CD4-positive, alpha-beta T cell treated with Interleukin-4 for 4 hours (primary cell): ENCODE results near the gene ALK.

Experiments used
- DNase-seq: peaks from one replicate; pipeline ENCODE4 v3.0.0-alpha.2; 2020

ALK gene

DNA sequence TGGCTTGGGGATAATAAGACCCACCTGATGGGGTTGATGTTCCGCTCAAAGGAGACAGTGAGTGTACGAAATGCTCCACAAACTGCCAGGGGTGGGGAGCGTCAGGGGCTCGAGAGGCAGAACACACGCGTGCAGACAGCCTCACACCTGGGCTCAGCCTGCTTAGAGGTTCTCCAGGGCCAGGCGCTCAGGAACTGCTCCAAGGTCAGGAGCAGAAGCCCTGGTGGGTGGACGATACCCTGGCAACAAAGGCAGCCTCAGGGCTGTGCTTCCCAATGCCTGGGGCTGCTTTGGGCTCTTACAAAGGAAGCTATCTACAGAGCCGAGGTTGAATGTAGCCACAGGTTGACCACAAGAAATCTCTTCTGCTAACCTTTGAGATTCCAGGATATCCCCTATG is 691.7 kb downstream of the ALK start:
- no peak for DNase-seq

DNA sequence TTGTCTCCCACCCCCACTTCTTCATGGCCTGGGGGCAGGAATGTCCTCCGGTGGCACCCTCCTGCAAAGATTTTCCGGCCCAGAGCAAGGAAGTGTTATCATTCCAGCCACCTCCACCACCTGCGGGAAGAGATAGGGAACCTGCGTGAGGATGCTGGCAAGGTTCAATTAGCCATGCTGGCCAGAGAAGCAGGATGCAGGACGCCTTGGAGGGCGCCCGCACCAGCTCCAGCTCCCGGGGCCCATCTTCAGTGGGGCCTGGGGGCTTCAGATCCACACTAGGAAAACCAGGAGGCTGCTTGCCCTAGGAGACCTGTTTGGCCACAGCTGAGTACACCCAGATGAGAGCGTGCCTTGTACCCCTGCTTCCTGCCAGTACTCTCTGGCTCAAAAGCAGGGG is 692.4 kb downstream of the ALK start:
- DNase-seq, result no peak

DNA sequence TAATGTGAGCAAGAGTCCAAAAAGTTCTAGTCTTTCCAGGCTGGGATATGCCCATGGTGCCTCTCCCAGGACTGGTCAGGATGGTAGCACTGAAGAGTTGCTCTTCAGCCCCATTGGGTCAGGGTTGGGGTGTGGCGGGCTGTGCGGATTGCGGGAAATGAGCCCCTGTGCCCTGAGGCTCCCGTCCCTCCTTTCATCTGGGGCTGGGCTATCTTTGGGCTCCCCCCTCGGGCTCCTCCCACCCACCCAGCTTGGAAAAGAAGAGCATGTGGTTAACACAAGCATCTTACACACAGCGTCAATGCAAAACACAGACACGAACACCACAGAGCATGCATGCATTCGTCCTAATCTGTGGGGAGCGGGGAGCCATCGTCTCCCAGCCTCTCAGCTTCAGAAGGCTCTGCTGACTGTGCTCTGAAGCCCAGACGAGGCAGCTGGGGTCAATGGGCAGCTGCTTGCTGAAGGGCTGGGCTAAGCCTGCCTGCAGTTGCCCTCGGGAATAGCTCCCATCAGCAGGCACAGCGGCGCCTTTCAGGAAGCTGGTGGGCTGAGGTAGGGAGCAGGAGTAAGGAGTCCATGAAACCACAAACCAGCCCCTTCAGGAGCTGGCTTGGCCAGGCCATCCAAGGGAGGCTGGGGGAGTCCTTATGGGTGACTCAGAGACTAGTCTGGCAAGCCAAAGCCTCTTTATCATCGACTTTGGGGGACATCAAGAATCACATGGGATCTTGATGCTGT is 693.3 kb downstream of the ALK start:
- DNase-seq, result no peak

DNA sequence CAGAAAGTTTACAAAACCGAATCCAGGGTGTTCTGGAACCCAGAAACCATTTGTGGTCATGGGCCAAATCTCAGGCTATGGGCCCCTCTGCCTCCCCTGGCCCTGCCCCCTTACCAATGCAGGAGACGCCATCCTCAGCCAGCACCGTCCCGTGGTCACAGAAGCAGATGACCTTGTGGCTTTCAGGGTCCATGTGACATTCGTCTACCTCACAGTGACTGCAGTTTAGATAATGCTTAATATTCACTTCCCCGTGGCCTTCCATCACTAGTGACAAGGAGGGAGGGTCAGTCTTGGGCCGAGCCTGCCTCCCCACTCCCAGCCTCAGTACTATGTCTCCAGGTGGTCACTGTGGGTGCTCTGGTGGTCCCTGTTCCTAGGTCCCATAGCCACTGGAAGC is 694.6 kb downstream of the ALK start:
- no peak for DNase-seq

DNA sequence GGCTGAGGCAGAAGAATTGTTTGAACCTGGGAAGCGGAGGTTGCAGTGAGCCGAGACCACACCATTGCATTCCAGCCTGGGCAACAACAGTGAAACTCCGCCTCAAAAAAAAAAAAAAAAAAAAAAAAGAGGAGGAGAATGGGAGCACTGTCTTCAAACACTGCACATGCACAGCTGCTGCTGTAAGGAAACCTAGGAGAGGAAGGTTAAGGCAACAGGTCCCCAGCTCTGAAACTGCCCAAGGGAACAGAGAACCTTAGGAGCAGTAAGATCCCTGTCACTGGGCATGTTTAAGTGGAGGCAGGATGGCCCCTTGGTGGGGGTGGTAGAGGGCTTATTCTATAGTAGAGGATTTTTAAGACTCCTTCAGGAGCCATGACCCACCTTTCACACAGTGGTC is 695.0 kb downstream of the ALK start:
- no peak for DNase-seq

DNA sequence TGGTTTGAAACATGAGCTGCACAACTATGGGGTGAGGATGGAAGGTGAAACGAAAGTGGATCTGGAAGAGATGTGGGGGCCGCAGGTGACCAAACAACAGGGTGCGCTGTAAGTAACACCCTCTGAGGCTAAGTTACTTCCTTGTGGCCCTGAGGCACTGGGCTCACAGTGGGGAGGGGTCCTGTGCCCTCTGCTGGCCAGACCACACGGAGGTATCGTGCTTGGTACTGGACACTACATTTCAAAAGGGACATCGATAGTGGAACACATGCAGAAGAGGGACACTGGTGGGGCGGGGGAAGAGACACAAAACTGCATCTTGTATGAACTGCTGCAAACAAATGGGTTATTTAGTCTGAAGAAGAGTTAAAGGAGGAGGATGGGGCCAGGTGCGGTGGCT is 695.6 kb downstream of the ALK start:
- no peak for DNase-seq

DNA sequence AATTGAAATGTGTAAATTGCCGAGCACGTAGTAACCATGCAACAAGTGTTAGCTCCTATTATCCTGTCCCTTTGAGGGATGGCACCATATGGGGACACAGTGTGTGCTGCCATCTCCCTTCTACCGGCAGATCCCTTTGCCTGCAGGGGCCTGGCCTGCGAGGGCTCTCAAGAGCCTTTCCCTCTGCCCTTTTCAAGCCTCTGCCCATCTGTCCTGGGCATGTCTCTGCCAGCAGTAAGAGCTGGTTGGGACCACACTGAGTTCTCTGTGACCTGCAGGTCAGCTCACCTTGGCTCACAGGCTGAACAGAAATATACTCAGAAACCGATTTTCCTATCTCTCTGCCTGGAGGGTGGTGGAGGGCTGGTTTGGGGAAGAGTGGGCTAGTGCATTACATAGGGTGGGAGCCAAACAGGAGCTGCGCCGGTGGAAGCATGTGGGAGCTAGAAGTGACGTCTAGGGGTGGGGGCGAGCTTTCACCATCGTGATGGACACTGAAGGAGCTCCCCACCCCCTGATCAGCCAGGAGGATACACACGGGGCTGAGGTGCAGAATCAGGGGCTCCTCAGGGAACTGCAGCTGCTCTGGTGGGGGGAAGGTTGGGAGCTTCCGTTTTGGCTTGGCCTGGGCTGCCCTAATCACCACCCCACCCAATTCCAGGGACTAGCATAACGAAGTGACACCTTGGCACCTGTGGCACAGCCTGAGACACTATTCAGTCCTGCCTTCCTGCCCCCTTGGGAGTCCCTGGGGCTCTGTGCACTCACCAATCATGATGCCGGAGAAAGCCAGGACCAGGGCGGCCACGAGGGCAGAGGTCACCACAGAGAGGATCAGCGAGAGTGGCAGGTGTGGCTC is 696.5 kb downstream of the ALK start:
- DNase-seq, result no peak

DNA sequence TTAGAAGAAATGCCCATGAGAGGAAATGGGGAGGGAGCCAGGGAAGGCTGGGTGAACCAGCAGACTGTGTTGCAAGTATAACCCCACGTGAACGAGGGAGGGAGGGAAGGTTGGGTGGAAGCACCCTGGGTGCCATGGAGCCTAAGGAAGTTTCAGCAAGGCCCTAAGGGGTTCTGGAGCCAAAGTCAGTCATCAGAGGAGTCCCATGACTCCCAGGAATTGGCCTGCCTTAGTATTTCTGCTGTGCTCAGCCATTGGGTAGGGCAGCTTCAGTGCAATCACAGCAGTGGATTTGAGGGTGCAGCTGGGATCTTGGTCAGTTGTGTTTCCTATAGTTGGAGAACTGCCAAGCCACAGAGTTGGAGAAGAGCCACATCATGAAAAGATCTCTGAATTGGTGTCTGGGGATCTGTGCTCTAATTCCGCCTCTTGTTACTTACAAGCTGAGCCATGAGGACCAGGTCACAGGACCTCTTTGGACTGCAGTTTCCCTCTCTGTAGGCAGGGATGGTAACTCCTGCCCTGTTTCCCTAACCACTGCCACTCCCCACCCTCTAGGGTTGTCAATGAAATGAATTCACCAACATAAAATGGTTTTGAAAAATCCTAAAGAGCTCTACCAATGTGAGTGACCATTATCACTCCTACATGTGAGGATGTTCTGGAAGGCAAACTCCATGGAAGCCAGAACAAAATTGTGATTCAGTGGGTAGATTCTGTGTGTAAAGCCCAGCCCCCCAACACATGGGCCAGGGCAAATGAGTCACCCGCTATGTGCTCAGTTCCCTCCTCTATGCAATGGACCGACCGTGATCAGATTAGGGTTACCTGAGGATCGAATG is 697.3 kb downstream of the ALK start:
- no peak for DNase-seq

DNA sequence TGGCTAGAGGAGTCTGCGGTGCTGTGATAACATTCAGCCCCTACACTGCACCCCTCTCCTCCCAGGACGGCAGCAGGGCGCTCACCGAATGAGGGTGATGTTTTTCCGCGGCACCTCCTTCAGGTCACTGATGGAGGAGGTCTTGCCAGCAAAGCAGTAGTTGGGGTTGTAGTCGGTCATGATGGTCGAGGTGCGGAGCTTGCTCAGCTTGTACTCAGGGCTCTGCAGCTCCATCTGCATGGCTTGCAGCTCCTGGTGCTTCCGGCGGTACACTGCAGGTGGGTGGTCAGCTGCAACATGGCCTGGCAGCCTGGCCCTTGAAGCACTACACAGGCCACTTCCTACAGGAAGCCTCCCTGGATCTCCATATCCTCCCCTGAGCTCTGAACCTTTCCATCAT is 698.1 kb downstream of the ALK start:
- DNase-seq, result no peak

DNA sequence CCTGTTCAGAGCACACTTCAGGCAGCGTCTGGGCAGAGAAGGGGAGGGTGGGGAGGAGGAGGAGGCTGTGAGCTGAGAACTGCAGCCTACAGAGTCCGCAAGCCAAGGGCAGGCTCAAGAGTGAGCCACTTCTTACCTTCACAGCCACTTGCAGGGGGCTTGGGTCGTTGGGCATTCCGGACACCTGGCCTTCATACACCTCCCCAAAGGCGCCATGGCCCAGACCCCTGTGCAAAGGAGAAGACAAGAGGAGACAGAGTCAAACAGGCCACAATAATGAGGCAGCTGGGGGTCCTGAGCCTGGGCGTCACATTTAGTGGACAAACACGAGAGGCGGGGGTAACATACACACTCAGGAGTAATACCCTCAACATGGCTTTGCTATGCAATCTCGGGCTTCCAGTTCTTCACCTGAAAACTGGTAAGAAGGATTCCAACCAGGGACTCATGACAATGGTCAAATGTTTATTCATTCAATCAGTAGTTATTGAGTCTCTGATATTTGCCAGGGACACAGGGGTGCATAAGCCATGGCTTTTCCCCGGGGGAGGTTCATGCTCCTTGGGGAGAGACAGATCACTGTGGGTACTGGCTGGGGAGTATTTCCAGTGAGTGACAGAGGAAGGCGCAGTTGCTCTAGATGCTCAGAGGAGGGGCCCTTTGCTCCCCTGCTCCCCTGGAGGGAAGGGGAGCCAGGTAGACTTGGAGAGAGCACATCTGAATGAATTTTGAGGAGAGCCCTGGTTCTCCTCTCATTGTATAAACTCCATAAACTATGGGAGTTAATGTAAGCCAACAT is 698.8 kb downstream of the ALK start:
- no peak for DNase-seq

DNA sequence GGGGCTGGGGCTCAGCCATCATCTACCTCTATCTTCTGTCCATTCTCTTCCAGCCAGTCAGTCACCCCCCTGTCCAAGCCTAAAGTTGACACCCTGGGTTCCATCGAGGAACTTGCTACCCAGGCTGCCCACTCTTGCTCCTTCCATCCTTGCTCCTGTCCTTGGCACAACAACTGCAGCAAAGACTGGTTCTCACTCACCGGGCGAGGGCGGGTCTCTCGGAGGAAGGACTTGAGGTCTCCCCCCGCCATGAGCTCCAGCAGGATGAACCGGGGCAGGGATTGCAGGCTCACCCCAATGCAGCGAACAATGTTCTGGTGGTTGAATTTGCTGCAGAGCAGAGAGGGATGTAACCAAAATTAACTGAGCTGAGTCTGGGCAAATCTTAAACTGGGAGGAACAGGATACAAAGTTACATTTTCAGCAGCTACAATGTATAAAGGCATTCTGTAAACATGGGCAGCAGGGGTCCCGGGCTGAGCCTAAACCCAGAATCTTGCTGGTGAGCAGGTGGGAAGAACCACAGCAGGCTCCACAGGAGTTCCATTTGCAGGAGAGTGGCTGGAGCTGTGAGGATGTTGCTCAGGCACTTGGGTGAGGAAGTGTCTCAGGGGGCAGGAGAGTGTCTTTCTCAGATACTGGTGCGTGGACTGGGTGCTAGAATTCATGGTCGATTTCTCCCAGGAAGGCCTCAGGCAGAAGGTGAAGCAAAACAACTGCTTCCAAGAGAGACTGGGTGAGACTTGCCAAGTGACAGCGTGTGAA is 700.7 kb downstream of the ALK start:
- DNase-seq, result no peak

DNA sequence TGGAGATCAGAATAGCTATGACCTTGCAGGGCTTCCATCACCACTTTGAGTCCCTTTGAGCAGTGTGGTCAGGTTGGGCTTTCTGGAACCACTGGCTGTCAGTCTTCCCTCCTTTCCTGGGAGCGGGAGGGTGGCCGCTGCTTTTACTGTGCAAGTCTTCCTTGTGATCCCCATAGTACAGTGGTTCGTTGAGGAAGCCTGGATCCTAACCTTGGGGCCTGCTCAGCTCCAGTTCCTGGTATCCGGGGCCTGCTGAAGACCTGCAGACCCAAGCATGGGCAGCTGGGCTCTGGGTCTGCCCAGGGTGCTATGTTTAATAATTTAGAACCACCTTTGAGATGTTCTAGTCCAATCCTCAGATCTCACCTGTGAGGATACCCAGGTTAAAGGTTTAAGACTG is 702.0 kb downstream of the ALK start:
- DNase-seq, result no peak

DNA sequence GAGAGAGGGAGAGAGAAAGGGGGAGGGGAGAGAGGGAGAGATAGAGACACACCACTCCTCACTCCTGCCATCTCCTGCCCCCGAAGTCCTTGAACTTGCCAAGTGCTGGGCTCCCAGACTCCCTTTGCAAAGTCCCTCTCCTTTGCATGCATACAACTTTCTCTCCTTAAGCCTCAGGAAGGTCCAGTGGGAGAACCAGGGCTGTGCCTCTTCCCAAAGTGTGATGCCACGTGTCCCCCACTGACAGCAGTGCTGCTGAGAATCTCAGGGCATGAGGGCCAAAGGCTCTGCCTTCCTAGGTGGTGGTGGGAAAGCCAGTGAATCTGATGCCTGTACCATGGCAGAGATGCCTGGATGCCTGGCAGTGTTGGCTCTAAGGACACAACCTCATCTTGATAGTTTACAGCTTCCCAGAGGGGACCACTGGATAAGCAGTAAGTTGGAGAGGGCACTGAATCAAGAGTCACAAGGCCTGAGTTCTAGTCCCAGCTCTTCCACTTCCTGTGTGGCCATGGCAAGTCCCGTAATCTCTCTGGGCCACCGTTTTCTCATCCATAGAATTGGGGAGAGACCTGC is 702.7 kb downstream of the ALK start:
- DNase-seq, result no peak

DNA sequence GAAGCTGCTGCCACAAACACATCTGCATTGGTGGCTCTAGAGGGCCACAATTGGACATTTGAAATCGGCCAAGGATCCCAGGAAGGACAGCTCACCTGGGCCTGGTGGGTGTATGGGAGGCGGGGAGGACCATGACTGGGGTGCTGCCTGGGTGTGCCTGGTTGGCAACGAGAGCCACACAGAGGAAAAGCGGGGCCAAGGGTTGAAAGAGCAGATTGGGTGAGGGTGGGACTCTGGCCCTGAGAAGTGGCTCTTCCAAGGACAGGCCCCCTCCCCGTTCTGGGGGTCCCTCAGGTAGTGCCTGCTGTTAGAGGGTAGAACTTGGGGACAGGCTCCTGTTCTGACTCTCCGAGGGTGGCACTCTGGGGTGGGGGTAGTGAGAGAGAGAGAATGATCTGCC is 703.3 kb downstream of the ALK start:
- DNase-seq, result no peak

DNA sequence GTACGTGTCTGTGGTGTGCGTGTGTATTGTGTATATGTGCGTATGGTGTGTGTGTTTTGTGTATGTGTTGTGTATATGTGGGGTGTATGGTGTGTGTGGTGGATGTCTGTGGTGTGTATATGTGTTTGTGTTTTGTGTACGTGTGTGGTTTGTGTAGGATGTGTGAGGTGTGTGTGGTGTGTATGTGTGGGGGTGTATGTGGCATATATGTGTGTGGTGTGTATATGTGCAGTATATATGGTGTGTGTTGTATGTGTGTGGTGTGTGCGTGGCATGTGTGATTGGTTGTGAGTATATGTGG is 704.8 kb downstream of the ALK start:
- no peak for DNase-seq

DNA sequence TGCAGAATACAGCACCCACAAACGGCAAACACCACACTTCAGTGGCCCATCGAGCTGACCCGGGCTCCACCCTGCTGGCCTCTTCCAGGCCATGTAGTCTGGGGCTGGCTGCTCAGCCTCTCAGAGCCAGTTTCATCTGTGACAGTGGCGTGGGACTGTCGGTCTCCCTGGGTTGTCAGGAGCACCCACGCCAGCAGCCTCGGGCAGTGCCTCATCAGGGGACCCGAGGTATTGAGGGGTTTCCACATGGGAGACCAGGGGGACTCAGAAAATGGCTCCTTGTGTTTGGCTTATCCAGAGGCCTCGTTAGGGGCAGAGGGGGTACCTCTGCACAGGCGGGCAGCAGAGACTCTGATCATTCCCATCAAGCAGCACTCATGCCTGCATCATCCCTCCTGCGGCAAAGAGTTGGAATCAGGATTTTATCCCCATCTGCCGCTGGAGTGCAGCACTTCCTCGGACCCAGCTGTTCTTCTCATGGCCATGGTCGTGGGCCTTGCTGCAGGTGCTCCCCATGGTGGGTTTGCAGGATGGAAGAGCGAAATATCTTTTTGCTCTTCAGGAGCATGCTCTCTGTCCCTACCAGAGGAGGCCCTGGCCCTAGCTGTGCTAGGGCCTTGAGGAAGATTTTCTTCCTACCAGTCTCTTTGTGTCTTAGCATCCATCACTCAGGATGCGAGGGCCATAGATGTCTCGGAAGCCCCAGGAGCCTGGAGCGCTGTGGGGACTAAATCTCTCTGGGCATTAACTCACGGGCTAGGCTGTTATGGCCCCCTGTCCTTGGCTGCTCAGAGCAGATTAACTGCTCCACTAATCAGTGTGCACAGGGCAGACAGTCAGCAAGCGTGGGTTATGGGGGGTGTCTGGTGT is 705.4 kb downstream of the ALK start:
- no peak for DNase-seq

DNA sequence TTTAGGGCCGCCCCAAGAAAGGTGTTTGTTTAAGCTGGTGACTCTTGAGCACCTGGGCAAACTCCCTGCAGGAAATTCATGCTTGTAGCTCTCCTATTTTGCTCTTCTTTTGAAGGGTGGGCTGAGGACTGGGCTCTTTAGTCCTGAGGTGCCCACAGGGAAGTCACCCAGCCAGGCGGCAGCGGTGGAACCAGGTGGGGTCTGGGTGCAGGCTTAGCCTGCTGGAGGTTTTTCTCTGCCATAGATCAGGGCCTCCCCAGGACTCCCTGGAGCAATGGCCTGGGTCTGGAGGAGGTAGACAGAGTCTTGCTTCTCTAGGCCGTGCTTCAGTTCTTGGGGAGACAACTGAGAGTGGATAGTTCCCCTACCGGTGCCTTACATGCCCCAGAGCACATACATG is 706.3 kb downstream of the ALK start:
- no peak for DNase-seq

DNA sequence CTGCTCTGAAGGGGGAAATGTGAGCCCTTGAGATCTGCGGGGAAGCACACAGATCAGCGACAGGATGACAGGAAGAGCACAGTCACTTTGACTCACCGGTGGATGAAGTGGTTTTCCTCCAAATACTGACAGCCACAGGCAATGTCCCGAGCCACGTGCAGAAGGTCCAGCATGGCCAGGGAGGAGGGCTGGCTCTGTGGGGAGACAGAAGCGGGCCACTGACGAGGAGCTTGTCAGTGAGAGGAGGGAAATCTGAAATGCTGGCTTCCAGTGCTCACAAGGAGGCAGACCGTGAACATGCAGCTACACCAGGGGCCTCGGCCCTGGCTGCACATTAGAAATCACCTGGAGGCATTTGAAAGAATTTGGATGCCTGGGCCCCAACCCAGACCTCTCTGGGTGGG is 707.5 kb downstream of the ALK start:
- DNase-seq, result no peak

DNA sequence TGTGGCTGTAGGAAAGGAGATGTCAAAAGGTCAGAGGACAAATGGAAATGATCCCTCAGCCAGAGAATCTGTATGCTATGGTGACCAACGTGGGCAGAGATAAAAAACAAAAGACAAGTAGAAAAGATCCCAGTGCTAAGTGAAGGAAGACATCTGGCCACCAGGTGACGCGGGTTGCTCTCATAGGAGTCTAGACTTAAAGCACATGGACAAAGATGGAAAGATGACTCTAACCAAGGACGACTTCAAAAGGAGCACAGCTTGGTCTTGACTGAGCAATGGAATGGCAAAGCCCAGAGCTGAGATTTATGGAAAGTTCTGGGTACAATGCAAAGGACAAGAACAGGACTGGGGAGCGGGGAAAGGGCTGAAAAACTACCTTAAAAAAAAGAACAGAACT is 709.4 kb downstream of the ALK start:
- no peak for DNase-seq

DNA sequence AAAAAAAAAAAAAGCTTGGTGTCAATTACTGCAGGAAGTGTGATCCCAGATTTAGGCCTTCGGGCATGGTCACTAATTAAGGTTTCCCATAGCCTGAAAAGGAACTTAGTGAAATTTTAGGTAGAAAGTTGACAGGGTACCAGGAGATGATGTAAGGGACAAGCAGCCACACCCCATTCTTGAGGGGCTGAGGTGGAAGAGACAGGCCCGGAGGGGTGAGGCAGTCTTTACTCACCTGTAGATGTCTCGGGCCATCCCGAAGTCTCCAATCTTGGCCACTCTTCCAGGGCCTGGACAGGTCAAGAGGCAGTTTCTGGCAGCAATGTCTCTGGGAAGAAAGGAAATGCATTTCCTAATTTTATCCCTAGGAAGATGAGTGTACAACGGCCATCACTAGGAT is 711.8 kb downstream of the ALK start:
- no peak for DNase-seq
